COR-L47 (cell line): Measurements from ENCODE around the gene SEC14L1.

Experiments
- DNase-seq: peaks from one replicate; lab custom pipeline; 2025; lab: John Stamatoyannopoulos, UW

The SEC14L1 gene

GRCh38 chr17:77214328-77214727, 73.6 kb downstream of the SEC14L1 start:
- DNase-seq: no peak

DNA sequence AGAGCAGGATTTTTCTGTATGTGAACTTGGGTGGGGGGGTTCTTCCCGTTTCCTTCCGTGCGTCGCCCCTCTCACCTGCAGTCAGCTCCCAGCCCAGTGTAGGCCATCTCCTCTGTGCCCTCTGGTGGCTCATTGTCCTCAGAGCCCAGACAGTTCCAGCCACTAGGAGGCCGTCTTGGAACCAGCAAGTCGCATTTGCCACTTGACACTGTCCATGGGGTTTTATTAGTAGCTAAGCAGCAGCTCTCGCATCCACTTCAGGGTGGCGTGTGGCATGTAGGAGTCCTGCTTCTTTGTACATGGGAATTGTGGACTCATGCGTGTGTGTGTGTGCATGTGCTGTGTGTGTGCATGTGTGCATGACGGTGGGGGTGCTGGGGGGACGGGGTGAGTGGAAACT, 74.0 kb downstream of the SEC14L1 start:
- DNase-seq: peak; percentile 11

GRCh38 chr17:77215281-77215680, 74.5 kb downstream of the SEC14L1 start:
- no peak for DNase-seq

GRCh38 chr17:77216486-77216885, 75.7 kb downstream of the SEC14L1 start:
- no peak for DNase-seq

- DNase-seq: no peak
Observed at GRCh38 chr17:77217123-77217522, 76.4 kb downstream of the SEC14L1 start.

DNA sequence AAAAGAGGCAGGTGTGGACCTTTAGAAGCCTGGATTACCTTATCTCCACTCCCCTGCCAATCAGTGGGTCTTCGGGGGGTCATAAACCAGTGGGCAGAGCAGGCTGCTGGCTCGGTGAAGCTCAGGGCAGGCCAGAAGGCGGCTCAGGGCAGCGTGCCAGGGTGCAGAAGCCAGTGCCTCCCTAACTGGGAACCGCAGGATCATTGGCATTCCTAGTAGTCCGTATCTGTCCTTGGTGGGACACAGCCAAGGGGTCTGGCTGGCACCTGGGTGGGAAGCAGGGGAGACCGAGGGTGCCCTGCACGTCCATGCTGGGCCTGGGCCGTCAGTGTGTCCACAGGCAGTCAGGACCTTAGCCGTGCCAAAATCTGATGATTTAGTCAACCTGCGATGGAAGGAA, 76.8 kb downstream of the SEC14L1 start:
- peak; percentile 32 for DNase-seq

DNA sequence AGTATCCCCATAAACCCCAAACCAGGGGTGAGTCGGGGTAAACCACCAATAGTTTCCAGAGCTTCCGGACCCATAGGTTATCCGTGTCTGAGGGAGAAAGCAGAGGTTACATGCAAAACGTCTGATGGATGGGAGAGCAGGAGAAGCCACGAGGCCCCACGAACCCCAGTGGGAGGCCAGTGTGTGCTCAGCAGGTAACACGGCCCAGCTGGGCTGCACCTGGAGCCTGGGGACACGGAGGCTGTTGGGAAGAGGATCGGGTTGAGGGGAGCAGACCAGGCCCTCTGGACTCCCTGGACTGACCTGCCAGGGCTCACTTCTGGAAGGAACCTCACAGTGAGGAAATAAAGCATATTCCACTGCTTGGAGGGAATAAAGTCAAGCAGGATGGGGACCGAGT, 78.1 kb downstream of the SEC14L1 start:
- DNase-seq: no peak

GRCh38 chr17:77222356-77222755, 81.6 kb downstream of the SEC14L1 start:
- no peak for DNase-seq

- DNase-seq: no peak
Observed at GRCh38 chr17:77223642-77224420, 83.1 kb downstream of the SEC14L1 start.

DNA sequence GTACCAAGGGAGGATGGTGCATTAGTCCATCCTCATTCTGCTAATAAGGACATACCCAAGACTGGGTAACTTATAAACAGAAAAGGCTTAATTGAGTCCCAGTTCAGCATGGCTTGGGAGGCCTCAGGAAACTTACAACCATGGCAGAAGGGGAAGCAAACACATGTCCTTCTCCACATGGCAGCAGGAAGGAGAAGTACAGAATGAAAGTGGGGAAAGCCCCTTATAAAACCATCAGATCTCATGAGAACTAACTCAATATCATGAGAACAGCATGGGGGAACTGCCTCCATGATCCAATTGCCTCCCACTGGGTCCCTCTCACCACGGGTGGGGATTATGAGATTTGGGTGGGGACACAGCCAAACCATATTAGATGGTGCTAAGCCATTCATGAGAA, 84.5 kb downstream of the SEC14L1 start:
- DNase-seq: no peak

DNA sequence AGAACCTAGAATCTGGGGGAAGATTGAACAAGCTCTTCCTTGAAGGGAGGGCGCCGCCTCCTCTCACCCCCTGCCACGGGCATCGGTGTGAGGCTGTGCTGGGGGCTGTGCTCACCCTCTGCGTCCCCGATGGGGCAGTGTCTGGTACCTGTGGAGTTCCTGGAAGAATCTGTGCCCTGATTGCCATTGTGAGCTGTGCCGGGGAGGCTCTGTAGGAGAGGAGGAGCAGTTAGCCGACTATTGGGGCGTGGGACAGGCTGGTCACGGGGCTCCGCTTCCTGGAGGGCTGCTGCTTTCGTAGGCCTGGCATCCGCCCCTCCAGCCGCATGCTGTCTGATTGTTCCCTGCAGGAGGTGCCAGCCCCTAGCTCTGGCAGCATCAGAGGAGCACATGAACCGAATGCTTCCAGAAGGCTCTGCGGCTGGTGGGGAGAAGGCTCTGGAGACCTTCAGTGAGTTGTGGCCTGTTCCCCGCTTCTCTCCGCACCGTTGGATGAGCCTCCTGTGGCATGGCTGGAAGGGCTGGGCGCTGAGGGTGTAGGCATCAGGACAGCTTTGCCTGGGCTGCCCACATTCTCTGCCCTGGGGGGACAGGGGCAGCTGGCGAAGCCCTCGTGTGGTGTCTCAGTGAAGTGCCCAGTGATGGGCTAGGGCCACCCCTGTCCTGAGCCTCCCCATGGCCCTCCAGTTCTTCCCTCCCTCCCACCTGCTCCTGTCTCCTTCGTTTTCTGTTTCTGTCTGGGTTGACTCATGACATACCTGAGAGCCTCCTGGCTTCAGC, 86.9 kb downstream of the SEC14L1 start:
- no peak for DNase-seq

- no peak for DNase-seq
Observed at GRCh38 chr17:77228241-77228752, 87.5 kb downstream of the SEC14L1 start.

DNA sequence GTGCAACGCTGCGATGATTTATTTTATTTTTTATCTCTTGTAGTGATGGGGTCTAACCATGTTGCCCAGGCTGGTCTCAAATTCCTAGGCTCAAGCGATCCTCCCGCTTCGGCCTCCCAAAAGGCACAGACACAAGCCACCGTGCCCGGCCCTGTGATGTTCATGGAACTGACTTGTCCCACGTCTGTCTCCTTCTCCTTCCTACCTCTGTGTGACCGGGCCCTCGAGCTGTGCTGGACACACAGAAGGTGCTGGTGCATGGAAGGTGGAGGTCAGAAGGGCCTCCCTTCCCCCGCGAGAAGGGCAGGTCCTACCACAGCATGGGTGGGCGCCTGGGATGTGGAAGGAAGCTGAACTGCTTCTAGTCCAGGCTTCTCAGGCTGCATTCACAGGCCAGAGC, 88.0 kb downstream of the SEC14L1 start:
- DNase-seq: no peak

DNA sequence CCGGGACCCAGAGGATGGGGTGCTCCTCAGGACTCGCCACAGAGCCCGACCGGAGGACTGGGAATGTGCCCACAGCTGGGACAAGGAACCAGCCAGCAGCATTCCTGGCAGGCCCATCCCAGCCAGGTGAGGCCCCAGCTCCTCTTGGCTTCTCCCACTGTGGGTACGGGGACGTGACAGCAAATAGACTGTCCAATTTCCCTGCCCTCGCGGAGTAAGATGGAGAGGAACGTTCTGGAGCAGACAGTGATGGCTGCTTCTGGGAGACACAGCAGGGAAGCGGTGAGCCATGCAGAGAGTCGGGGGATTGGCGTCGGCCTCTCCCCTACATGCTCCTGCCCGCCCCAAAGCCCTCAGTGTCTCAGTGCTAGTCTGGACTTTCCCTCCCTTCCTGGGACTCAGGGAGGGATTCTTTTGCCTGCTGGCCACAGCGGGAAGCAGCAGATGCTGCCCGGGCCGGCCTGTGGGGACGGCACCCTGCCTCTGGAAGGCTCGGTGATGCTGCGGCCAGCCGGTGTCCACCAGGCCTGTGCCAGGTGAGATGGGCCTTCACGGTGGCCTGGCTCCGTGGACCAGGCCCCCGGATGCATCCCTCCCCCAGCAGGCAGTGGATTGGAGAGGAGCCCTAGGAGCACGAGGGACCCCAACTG, 89.1 kb downstream of the SEC14L1 start:
- DNase-seq: no peak

DNA sequence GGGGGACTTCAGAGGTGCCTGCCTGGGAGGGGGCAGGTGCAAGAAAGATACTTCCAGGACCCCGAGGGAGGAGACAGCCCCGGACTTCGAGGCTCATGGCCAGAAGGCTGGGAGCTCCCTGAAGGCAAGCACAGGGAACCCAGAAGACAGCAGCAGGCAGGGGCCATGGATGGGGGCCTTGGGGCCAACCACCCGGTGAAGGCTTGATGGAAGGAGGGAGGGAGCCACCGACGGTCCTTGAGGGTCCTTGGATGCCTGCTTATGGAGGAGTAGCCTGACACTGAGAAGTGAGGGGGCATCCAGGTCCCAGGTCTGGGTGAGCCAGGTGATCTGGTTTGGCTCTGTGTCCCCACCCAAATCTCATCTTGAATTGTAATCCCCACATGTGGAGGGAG, 89.7 kb downstream of the SEC14L1 start:
- DNase-seq: no peak

DNA sequence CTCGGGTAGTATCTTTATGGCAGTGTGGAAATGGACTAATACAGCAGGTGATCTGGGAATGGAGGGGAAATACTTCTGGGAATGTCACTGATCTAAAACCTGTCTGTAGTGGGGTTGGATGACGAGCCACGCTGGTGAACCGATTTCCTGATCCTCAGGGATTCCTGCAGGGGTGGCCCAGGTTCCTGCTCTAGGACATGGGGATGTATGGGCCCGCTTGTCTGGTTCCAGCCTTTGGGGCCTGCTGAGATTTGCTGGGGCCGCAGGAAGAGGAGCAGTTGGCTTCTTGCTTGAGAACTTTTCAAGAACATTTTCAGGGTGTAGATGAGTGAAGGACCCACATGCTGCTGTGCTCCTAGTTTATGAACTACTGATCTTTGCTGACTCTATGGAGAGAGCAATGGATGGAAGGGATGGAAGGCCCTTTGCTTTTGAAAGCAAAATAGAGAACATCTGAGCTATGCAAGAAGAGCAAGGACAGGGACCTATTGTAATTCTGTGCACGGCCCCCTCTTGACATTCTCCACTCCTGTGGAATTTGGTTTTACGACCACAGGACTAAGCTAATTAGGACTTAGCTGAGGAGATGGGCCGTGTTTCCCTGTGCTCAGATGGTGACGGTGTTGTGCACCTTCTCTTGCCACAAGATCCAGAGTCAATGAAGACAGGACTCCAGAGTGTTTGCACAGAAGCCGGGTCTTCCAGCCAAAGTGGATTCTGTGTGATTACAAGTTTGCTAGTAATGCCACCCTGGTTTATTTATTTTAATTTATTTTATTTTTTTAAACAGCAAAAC, 90.5 kb downstream of the SEC14L1 start:
- no peak for DNase-seq

DNA sequence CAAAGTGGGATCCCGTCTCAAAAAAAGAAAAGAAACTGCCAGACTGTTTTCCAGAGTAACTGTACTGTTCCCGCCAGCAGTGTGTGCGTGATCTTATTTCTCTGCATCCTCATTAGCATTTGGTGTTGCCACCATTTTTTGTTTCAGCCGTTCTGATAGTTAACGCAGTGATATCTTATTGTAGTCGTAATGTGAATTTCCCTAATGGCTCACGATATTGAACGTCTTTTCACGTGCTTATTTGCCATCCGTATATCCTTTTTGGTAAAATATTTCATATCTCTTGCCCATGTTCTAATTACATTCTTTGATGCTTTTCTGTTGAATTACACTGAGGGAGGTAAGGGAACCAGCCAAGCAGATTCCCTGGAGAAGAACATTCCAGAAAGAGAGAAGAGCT, 92.4 kb downstream of the SEC14L1 start:
- DNase-seq: no peak

DNA sequence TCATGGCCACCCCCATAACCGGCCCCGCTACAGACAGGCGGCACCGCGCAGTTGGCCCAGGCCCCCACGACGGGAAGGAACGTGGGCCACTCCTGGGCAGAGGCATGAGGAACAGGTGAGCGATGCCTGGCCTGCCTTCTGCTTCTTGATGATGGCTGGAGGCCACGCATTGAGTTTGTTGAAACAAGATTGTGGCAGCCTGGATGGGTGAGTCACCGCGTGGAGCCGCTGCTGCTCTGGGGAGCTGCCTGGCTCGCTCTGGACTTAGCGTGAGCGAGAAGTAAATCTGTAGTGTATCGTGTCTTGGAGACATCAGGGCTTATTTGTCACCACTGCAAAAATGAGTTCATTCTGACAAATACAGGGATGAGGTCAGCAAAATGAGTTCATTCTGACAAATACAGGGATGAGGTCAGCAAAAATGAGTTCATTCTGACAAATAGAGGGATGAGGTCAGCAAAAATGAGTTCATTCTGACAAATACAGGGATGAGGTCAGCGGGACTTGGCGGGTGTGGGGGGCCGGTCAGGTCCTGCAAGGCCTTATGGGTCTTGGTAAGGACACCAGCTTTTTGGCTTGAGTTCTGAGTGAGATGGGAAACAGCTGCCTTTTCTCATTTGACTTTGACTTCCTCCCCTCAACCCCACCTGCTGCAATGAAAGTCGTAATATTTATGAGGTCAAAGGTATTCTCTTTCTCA, 93.0 kb downstream of the SEC14L1 start:
- no peak for DNase-seq

GRCh38 chr17:77234695-77235094, 93.9 kb downstream of the SEC14L1 start:
- no peak for DNase-seq

GRCh38 chr17:77235370-77235941, 94.7 kb downstream of the SEC14L1 start:
- no peak for DNase-seq
